Nephron progenitor cell (in vitro differentiated cells): ENCODE measurements around the gene CPED1.

Experiments
- DNase-seq: peaks from one replicate; pipeline ENCODE4 v3.0.0; 2021
- H3K27ac Mint-ChIP-seq: 2 replicates; pipeline ENCODE4 v1.8.0; 2021; ENCODE audit warnings: mild to moderate bottlenecking, moderate library complexity, mixed read lengths
- H3K27me3 Mint-ChIP-seq: 2 replicates; pipeline ENCODE4 v1.8.0; 2021; ENCODE audit warnings: mild to moderate bottlenecking, low read depth, mixed read lengths; ENCODE audit not compliant: poor library complexity
- H3K36me3 Mint-ChIP-seq: 2 replicates; pipeline ENCODE4 v1.8.0; 2021; ENCODE audit warnings: low read depth, mixed read lengths
- H3K4me1 Mint-ChIP-seq: 2 replicates; pipeline ENCODE4 v1.8.0; 2021; ENCODE audit warnings: mixed read lengths
- H3K4me3 Mint-ChIP-seq: 2 replicates; pipeline ENCODE4 v1.8.0; 2021; ENCODE audit warnings: mild to moderate bottlenecking, moderate library complexity, mixed read lengths
- H3K9me3 Mint-ChIP-seq: 2 replicates; pipeline ENCODE4 v1.8.0; 2021; ENCODE audit warnings: mild to moderate bottlenecking, moderate library complexity, mixed read lengths
- CTCF ChIP-seq: fragments of 200-600 bp; sonication (generic); IDR thresholded peaks from 2 replicates; pipeline ENCODE4 v1.5.0; 2021; ENCODE audit warnings: antibody characterized with exemption

Gene CPED1

GRCh38 chr7:121197455-121197854 lies 208.9 kb downstream of the CPED1 start:
- Mint-ChIP-seq H3K36me3 (no peaks in the 10 kb centered on the region), H3K9me3 (no peaks in the 10 kb centered on the region), H3K4me3 (no peak overlapping the region), H3K27me3 (peaks cover 4% of the 10 kb centered on the region), H3K4me1 (no peaks in the 10 kb centered on the region), H3K27ac (no peak overlapping the region)
- no peak for TF ChIP-seq CTCF
- no peak for DNase-seq

- no peak for TF ChIP-seq CTCF
- H3K9me3 Mint-ChIP-seq, result no peaks in the 10 kb centered on the region
- DNase-seq, result no peak
- peaks cover 4% of the 10 kb centered on the region for H3K27me3 Mint-ChIP-seq
- no peak overlapping the region for H3K4me3 Mint-ChIP-seq
- no peaks in the 10 kb centered on the region for H3K36me3 Mint-ChIP-seq
- no peak overlapping the region for H3K27ac Mint-ChIP-seq
- no peaks in the 10 kb centered on the region for H3K4me1 Mint-ChIP-seq
Measured at GRCh38 chr7:121198502-121198901, 210.0 kb downstream of the CPED1 start.

- peaks cover 4% of the 10 kb centered on the region for H3K27me3 Mint-ChIP-seq
- H3K4me1 Mint-ChIP-seq, result no peaks in the 10 kb centered on the region
- H3K4me3 Mint-ChIP-seq, result no peak overlapping the region
Measured at GRCh38 chr7:121202125-121202524, 213.6 kb downstream of the CPED1 start.

GRCh38 chr7:121202834-121203233 lies 214.3 kb downstream of the CPED1 start:
- Mint-ChIP-seq H3K9me3 (no peaks in the 10 kb centered on the region), H3K27me3 (peaks cover 4% of the 10 kb centered on the region), H3K27ac (no peak overlapping the region), H3K36me3 (no peaks in the 10 kb centered on the region), H3K4me3 (no peak overlapping the region), H3K4me1 (no peaks in the 10 kb centered on the region)
- TF ChIP-seq CTCF, result no peak
- no peak for DNase-seq

More at GRCh38 chr7:121202125-121202524, 213.6 kb downstream of the CPED1 start:
- H3K36me3 Mint-ChIP-seq, result no peaks in the 10 kb centered on the region
- DNase-seq, result no peak
- no peak for TF ChIP-seq CTCF
- H3K9me3 Mint-ChIP-seq, result no peaks in the 10 kb centered on the region
- no peak overlapping the region for H3K27ac Mint-ChIP-seq

GRCh38 chr7:121204537-121204936 lies 216.0 kb downstream of the CPED1 start:
- no peak for TF ChIP-seq CTCF
- H3K9me3 Mint-ChIP-seq, result no peaks in the 10 kb centered on the region
- no peak overlapping the region for H3K27ac Mint-ChIP-seq
- H3K4me1 Mint-ChIP-seq, result no peaks in the 10 kb centered on the region
- no peak for DNase-seq
- no peak overlapping the region for H3K4me3 Mint-ChIP-seq
- no peaks in the 10 kb centered on the region for H3K36me3 Mint-ChIP-seq
- H3K27me3 Mint-ChIP-seq, result peaks cover 4% of the 10 kb centered on the region

GRCh38 chr7:121205777-121206176 lies 217.3 kb downstream of the CPED1 start:
- no peaks in the 10 kb centered on the region for H3K4me1 Mint-ChIP-seq
- no peak for TF ChIP-seq CTCF
- peaks cover 4% of the 10 kb centered on the region for H3K27me3 Mint-ChIP-seq
- DNase-seq, result no peak
- no peak overlapping the region for H3K4me3 Mint-ChIP-seq
- H3K36me3 Mint-ChIP-seq, result no peaks in the 10 kb centered on the region
- H3K27ac Mint-ChIP-seq, result no peak overlapping the region
- no peaks in the 10 kb centered on the region for H3K9me3 Mint-ChIP-seq
